GM18526 (cell line): Measurements from ENCODE around the gene CACNA1B.

Experiments used
- POLR2A ChIP-seq: IDR thresholded peaks from 3 replicates; pipeline ENCODE4 v1.6.1; 2011; ENCODE audit not compliant: insufficient read length; ENCODE audit errors: extremely low read depth

CACNA1B gene

DNA sequence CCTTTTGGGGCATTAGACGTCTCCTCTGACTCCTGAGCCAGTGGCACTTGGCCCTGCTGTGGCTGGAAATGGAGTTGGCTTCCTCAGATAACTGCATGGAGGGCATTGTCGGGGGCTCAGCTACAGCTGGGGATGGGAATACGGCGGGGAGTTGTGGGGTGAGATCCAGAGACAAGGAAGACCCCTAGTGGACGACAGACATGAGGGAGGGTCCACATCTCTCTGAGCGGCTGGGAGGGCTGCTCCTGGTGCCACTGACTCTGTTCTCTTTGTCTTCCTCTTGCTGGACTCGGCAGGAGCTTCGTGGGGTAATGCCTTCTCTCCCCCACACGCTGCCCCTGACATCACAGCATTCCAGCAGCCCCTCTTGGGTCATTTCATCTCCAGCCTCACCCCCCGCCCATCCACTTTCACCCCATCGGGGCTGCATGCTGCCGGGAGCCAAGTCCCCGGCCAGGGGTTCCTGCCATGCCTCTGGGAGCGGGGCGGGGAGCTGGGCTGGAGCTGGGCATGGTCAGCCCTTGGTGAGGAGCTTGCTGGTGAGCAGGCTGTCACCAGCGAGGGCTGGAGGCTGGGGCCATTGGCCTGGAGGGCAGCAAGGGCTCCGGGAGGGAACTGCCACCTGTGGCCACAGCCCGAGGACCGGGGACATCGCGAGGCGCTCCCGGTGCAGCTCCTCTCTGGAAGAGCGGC is 172.3 kb downstream of the CACNA1B start:
- TF ChIP-seq POLR2A: no peak

DNA sequence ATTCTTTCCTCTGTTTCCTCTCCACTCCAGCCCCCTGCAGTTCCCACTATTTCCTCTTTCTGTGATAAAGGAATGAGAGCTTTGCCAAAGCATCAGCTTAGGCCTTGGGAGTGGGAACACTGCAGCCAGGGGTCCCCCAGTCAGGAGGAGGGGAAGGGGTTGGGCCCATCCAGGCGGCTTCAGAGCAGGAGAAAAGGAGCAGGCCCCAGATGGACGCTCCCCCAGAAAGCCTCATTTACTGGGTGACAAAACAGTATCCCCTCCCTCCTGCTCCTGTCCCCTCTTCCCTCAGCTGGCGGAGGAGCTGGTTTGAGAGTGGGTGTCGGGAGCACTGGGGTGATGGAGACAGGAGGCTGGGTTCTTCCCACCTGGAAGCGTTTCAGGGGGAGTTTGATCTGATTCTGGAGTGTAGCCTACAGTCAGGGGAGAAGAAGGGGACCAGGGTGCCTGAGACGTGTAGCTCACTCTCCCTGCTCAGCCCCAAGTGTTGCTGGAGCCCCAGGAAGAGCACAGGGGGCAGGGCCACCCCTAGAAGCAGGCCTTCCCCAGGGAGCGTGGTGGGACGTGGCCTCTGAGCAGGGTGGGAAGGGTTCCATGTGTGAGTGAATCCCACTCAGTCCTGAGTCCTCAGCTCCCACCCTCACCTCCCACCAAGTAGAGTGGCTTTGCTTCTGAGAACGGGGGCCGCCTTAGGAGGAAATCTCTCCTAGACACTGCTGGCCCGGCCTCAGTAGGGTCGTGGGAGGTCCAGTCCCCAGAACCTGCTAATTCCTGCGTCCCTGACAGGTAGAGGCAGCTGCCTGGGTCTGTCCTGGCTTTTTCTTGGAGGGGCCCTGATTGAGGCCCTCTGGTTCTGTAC is 173.1 kb downstream of the CACNA1B start:
- no peak for TF ChIP-seq POLR2A

DNA sequence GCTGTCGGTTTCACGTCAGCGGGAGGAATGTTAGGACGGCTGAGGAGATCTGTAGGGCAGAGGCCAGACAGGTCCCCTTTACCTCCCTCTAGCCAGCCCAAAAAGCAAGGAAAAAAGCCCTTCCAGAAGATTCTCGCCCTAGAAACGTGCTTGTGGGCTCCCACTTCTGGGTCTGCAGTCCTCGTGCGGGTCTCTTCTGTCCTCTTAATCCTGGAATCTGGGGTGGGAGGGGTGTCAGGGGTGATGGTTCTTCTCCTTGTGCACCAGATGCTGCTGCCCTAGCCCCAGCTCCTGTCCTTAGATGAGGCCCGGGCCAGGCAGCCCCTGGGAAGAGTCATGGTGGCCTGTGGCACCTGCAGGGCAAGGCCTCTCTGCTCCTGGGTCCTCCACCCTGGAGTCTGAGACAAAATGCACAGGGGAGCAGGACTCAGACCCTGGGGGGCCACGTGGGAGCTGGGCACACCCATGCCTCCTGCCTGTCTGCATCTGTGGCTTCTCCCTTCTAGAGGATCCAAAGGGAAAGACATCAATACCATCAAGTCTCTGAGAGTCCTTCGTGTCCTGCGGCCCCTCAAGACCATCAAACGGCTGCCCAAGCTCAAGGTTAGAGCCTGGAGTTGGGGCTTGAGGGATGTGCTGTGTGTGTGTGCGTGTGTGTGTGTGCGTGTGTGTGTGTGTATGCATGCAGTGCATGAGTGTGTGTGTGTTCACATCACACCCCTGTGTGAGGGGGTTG is 174.2 kb downstream of the CACNA1B start:
- no peak for TF ChIP-seq POLR2A

DNA sequence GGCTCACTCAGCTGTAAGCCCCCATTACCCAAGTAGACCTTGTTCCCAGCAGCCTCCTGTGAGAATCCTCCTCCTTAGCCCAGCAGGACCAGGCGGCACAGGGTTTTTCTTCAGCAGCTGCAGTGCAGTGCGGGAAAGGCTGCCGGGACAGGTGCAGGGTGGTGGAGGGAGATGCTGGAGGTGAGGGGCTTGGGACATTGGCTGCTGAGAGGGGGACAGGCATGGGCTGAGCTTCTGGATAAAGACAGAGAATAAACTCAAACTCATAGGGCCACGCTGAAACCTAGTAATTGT is 174.7 kb downstream of the CACNA1B start:
- TF ChIP-seq POLR2A: no peak

DNA sequence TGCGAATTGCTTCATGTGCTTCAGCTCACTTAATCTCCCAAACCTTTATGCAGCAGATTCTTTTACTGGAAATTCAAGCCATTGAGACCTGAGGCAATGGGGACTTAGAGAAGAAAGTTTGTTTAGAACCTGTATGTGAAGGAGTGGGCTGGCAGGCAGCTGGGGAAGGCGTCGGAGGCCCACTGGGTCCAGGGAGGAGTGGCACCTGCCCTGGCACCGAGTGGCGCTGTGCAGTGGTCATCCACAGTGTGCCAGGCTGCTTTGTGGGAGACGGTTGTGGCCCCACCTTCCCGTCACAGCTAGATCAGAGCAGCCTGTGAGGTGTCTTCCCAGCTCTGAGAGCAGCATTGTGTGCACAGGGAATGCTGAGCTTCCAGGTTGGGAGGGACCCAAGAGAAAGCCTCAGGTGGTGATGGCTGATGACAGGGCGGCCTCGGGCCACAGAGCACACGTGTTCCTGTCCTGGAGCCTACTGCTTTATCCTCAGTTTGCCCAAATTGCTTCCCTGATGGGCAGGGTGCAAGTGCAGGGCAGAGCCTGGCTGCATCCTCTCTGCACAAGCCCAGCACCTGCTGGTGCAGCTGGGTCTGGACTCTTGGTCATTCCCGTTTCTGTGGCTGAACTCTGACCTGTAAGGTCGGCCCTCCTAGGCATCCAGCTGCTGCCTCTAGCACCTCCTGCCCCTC is 175.2 kb downstream of the CACNA1B start:
- TF ChIP-seq POLR2A: no peak

DNA sequence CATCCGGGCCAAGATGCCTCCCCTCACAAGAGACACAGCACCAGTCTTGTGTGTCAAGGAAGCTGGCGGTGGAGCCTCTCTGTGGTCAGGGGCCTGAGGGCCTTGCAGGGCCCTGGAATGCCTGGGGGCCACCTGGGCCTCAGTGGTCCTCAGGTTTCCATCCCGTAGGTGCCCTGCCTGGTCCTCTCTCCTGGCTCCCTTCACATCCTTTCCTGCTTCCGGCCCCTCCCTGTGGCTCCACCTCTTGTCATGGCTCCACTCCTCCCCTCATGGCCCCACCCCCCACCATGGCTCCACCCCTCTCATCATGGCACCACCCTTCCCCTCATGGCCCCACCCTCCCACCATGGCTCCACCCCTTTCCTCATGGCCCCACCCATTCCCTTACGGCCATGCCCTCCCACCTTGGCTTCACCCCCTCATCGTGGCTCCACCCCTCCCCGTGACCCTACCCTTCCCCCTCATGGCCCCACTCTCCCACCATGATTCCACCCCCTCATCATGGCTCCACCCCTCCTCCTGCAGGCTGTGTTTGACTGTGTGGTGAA is 175.8 kb downstream of the CACNA1B start:
- no peak for TF ChIP-seq POLR2A

DNA sequence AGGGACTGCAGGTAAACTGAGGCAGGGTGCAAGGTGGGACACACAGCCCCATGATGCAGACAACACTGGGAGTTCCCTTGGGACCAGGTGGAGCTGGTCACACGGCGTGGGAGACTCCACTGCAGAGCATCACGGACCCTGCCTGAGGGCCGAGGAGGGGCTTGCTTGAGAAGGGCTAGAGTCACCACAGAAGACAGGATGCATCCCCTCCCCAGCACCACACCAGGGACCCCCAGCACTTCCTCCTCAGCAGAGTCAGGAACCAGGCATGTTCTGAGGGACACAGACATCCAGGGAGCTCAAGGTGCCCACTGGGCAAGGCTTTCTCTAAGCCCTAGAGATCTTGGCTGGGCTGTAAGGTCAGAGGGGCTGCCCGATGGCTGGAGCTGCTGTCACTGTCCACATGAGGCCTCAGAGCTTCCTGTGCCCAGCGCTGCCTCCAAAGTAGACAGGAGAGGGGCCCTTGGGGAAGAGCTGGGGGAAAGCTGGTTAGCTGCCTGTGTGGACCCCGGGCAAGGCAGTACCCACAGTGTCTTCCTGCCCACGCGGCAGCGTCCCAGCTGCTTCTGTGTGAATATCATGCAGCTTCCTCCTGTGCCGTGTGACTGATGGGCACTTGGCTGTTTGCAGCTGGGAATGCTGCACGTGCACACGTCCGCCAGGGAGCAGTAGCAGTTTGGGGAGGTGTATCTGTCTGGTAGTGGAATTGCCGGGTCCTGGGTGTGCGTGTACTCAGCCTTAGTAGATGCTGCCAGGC is 176.6 kb downstream of the CACNA1B start:
- TF ChIP-seq POLR2A: no peak

DNA sequence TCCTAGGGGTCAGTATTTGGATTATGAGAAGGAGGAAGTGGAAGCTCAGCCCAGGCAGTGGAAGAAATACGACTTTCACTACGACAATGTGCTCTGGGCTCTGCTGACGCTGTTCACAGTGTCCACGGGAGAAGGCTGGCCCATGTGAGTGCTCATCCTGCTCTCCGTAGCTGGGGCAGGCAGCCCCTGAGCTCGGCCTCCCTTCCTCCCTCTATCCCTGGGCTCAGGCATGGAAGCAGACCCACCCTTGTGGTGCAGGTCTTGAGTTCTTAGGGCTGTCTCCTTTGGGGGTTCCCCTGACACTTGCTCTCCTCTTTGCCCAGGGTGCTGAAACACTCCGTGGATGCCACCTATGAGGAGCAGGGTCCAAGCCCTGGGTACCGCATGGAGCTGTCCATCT is 180.1 kb downstream of the CACNA1B start:
- TF ChIP-seq POLR2A: no peak

DNA sequence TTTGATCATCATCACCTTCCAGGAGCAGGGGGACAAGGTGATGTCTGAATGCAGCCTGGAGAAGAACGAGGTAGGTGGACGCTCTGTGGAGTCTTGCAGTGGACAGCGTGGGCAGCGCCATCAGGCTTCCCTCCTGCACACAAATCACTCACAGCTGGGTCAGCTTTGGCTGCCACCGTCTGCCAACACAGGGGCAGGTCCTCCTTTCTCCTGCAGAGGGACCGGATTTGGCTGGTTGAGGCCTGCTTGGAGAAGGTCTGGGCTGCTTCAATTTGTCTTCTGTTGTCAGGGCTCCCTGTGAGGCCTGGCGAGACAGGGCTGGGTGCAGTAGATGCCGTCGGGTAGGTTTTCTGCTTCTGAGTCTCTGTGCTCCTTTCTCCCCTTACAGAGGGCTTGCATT is 180.6 kb downstream of the CACNA1B start:
- no peak for TF ChIP-seq POLR2A

DNA sequence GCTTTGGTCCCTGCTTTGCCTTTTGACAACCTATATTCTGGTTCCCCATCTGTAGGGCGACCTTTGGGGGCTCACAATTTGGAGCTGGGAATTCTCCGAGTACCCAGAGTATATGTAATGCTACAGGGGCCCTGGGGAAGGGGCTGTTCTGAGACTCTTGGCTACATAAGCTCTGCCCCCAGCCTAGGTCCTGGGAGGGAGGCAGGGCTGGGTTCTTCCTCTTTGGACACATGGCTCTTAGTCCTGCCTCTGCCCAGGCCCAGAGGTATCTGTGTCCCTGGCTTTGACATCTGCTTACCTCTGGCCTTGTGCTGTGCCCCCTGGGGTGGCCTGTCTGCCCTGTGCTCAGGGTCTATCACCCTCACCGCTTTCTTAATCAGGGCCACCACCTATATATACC is 181.6 kb downstream of the CACNA1B start:
- no peak for TF ChIP-seq POLR2A

DNA sequence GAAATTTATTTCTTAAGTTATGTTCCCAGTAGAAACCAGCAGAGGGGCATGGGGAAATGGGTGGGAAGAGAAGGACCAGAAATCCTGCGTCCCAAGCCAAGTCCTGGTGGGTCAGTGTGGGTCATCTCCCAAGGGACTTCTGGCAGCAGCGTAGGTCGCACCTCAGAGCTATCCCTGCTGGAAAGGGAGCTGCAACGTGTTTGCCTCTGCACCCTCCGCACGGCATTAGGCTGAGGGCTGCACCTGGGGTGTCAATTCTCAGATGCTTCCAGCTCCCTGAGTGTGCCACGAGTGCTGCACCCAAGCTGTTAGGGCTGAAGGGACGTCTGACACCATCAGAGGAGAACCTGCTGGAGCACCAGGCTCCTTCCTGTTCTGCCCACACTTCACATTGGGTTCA is 182.8 kb downstream of the CACNA1B start:
- no peak for TF ChIP-seq POLR2A

DNA sequence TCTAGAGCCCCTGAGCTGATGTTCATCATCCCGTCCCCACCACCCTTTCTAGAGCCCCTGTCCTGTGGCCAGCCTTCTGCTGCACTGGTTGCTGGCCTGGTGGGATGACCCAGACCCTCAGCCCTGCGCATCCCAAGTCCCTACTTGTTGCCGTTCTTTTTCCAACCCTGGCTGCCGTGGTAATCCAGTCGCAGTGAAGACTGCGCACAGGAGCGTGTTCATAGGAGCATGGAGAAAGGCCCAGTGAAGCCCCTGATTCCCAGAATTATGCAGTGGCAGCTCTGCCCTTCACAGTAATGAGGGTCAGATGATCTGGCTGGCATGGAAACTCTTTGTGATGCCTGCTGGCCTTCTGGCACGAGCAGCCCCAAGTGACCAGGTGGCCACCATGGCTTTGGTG is 183.3 kb downstream of the CACNA1B start:
- no peak for TF ChIP-seq POLR2A

DNA sequence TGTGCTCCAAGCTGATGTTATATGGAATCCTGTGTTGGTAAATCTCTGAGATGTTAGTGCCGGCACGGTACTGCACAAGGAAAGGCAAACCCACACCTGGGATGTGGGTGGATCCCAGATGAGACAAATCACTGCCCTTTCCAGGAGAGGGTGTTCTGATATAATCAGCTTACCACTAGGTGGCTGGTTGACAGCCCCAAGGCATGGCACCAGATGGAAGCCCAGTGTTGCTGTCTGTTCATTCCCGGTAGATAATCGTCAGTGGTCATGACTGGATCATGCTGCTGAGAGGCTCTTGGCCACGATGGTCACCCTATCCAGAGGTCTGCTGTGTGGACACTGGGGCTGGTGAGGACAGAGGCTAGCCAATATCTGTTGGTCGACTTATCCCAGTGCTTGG is 184.0 kb downstream of the CACNA1B start:
- TF ChIP-seq POLR2A: no peak

DNA sequence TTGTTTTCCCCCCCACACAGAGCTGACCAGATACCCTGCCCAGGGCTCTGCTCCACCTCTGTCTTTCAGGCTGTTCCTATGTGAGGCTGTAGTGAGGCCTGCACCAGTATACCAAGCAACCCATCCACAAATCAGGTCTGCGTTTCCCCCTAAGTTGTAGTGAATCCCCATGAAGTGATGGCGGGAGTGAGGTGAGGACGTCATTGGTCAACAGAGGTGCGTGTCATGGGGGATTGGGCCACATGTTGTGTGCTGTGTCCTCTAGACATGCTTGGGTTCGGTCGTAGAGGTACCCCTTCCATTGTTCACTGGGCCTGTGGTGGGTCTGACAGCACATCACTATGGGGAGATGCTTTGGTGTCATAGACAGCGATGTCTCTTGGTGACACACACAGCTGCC is 184.6 kb downstream of the CACNA1B start:
- TF ChIP-seq POLR2A: no peak

DNA sequence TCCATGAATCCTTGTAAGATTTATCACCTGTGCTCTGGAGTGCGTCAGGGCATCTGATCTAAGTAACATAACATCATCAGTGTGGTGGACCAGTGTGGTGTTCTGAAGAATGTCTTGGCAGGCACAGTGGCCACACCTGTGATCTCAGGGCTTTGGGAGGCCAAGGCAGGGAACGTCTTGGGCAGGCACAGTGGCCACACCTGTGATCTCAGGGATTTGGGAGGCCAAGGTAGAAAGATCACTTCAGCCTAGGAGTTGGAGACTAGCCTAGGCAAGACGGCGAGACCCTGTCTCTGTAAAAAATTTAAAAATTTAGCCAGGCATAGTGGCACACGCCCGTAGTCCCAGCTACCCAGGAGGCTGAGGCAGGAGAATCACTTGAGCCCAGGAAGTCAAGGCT is 185.5 kb downstream of the CACNA1B start:
- no peak for TF ChIP-seq POLR2A
